ENCODE results near the gene CD27.

The CD27 gene

DNA sequence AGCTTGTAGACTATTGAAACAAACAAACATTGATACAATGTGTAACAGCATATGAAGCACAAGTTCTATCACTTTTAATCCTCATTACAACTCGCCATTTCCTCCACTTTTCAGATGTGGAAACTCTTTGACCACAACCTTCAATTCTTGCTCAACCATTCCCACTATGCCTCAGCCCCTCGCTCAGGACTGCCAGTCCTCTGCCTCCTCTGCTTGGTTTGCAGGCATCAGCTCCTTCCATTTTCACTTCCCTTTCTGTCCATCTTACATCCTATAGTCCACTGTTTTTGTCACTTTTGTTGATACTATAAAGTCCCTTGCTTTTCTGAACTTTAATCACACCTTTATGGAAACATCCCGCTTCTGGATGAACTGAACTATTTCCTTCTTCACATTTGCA is 28.2 kb upstream of the CD27 start:
- TF ChIP-seq, protein P1, sequence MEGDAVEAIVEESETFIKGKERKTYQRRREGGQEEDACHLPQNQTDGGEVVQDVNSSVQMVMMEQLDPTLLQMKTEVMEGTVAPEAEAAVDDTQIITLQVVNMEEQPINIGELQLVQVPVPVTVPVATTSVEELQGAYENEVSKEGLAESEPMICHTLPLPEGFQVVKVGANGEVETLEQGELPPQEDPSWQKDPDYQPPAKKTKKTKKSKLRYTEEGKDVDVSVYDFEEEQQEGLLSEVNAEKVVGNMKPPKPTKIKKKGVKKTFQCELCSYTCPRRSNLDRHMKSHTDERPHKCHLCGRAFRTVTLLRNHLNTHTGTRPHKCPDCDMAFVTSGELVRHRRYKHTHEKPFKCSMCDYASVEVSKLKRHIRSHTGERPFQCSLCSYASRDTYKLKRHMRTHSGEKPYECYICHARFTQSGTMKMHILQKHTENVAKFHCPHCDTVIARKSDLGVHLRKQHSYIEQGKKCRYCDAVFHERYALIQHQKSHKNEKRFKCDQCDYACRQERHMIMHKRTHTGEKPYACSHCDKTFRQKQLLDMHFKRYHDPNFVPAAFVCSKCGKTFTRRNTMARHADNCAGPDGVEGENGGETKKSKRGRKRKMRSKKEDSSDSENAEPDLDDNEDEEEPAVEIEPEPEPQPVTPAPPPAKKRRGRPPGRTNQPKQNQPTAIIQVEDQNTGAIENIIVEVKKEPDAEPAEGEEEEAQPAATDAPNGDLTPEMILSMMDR (IDR thresholded peaks at IDR 0.05; ENCODE audit: low read depth, low read length, missing control alignments), result no peak
- no peak for DNase-seq (ENCODE audit: low read depth)

DNA sequence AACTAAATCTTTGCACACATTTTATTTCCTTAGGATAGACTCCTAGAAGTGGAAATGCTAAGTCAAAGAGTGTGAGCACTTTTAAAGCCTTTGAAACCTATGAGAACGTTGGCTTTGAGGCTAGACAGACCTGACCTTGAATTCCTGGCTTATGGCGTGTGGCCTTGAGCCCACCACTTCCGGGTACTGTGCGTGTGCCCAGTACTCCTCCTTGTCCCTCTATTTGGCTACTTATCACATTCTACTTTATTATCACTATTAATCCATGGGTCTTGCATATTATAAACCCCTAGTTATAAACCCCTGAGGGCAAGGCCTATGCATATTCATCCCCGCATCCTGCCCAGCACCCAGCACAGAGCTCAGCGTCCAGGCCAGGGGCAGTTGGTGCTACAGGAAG is 26.0 kb upstream of the CD27 start:
- TF ChIP-seq, protein P1 (IDR thresholded peaks at IDR 0.05; ENCODE audit: low read depth, low read length, missing control alignments), result no peak
- no peak for DNase-seq (ENCODE audit: low read depth)
- H3K4me3 ChIP-seq (ENCODE audit: low read depth, low read length), result no peak overlapping the region

More for the DNA sequence above, 28.2 kb upstream of the CD27 start:
- no peak overlapping the region for H3K4me3 ChIP-seq (ENCODE audit: low read depth, low read length)

DNA sequence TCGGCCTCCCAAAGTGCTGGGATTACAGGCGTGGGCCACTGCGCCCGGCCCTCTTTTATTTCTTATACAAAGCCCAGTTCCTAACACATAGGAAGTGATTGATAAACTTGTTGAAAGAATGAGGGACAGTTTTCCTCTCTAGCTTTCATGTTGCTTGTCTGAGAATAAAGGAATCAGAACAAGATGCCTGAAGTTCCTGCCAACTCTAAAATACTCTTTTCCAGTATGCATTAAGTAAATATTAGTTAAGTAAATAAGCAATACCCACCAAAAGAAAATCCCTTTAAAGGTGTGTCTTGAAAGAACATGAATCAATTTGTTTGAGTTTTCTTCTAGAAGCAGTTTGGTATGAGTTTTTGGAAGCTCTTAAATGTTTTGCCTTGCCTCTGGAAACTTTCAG is 24.4 kb upstream of the CD27 start:
- no peak overlapping the region for H3K4me3 ChIP-seq (ENCODE audit: low read depth, low read length)
- no peak for DNase-seq (ENCODE audit: low read depth)
- TF ChIP-seq, protein P1 (IDR thresholded peaks at IDR 0.05; ENCODE audit: low read depth, low read length, missing control alignments), result no peak

DNA sequence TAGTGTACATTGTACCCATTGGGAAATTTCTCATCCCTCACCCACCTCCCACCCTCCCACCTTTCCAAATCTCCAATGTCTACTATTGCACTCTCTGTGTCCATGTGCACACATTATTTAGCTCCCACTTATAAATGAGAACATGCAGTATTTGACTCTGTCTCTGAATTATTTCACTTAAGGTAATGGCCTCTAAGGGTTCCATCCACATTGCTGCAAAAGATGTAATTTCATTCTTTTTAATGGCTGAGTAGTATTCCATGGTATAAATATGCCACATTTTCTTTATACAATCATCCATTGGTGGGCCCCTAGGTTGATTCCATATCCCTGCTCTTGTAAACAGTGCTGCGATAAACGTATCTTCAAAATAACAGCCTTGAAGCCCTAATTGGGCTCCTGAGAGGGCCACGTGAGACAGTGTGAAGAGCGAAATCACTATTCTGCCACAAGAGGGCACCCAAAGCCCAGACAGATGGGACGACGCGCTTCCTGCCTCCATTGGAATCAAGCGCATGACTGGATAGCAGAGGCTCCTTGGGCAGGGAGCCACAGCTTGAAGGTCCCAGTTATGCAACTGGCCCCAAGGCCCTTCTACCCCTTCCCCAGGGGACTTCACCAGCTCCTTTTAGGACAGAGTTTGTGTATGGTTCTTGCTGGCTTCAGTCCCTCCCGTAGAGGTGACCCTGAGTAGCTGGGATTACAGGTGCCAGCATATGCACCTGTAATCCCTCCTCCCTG is 21.3 kb upstream of the CD27 start:
- TF ChIP-seq, protein P1 (IDR thresholded peaks at IDR 0.05; ENCODE audit: low read depth, low read length, missing control alignments), result peak; percentile 76
- peak; percentile 79 for DNase-seq (ENCODE audit: low read depth)

DNA sequence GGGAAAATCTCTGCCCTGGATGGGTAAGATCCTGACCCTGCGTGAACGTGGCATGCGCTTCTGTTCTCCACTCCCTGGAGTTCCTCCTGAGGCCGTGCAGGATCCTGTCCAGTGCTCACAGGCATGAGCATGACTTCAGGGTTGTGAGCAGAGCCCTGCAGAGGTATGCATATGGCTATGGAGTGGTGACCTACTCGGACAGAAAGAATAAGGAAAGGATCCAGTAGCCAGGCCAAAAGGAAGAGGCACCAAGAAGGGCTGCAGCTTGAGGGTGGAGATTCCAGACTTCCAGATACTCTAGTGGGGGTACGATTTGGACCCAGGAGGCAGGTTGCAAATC is 20.8 kb upstream of the CD27 start:
- no peak overlapping the region for H3K4me3 ChIP-seq (ENCODE audit: low read depth, low read length)
- TF ChIP-seq, protein P1 (IDR thresholded peaks at IDR 0.05; ENCODE audit: low read depth, low read length, missing control alignments), result no peak
- no peak for DNase-seq (ENCODE audit: low read depth)

More for the DNA sequence above, 21.3 kb upstream of the CD27 start:
- H3K4me3 ChIP-seq (ENCODE audit: low read depth, low read length), result no peak overlapping the region

DNA sequence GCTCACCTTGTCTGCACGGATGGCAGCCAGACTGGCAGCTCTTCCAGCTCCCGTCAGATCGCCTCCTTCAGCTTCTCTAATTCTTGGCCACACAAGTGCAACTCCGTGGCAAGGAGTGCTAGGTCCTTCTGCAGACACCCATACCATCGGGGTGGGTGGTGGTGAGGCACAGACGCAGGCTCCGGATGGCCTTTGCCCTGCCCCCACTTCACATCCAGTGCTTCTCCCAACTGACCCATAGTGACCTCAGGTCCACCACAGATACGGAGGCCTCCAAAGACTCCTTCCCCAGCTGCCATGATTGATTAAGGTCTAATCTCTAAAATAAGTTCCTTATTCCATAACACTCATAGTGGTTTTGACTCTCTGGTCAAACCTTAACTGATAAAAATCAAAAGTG is 19.9 kb upstream of the CD27 start:
- no peak overlapping the region for H3K4me3 ChIP-seq (ENCODE audit: low read depth, low read length)
- TF ChIP-seq, protein P1 (IDR thresholded peaks at IDR 0.05; ENCODE audit: low read depth, low read length, missing control alignments), result no peak
- no peak for DNase-seq (ENCODE audit: low read depth)

Data from GM12864 (cell line).